ENCODE data around the gene IMPA2. TPM values are rescaled to one million over a fixed set of nuclear protein-coding genes. Genes with fewer than 3 reads are reported as not detected.
A peak's percentile ranks its signal among the peaks of the same experiment; 100 is the strongest.

IMPA2 gene
- total and polyA plus RNA-seq, 2 of the 13 experiments (the other 11 are each of a cell fraction or from before 2014, with no cell fraction given) = 37.8 to 71.8 TPM

DNA sequence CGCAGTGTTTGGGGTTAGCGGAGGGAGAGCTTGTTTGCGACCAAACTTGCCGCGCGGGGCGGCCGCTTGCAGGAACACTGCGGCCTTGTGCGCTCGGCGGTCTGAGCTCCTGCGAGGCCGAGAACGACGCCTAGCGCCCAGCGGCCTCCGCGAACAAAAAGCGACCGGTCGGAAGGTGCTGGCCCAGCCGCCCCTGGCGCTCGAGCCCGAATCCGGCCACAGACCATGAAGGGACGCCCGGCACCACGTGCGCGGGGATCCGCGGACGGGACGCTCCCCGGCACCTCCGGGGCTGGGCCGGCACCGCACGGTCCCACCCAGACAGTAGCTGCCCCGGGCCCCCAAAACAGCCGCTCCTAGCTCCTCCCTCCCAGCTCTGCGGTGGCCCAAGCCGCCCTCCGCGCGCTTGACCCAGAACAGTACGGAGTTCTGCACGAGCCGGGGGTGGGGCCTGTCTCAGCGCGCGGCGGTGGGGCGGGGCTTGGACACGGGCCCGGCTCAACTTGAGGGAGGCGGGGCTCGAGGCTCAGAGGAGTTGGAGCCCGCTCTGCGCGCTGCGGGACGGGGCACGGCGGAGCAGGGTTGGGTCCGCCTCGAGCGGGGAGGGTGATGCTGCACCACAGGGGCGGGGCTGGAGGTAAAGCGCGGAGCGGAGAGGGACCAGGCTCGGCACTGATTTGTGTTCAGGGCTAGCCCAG is 664 bp upstream of the IMPA2 start (continued):
- TF ChIP-seq, protein P1, sequence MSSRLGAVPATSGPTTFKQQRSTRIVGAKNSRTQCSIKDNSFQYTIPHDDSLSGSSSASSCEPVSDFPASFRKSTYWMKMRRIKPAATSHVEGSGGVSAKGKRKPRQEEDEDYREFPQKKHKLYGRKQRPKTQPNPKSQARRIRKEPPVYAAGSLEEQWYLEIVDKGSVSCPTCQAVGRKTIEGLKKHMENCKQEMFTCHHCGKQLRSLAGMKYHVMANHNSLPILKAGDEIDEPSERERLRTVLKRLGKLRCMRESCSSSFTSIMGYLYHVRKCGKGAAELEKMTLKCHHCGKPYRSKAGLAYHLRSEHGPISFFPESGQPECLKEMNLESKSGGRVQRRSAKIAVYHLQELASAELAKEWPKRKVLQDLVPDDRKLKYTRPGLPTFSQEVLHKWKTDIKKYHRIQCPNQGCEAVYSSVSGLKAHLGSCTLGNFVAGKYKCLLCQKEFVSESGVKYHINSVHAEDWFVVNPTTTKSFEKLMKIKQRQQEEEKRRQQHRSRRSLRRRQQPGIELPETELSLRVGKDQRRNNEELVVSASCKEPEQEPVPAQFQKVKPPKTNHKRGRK (CRISPR knock-in tag; IDR thresholded peaks at IDR 0.05) = no peak
- TF ChIP-seq RAD51 (IDR thresholded peaks at IDR 0.05; ENCODE audit: borderline replicate concordance) = no peak
- TF ChIP-seq MIXL1 (CRISPR knock-in tag; IDR thresholded peaks at IDR 0.05) = no peak
- TF ChIP-seq HMGA1 (CRISPR knock-in tag; conservative IDR thresholded peaks at IDR 0.05) = no peak
- TF ChIP-seq, protein P2, sequence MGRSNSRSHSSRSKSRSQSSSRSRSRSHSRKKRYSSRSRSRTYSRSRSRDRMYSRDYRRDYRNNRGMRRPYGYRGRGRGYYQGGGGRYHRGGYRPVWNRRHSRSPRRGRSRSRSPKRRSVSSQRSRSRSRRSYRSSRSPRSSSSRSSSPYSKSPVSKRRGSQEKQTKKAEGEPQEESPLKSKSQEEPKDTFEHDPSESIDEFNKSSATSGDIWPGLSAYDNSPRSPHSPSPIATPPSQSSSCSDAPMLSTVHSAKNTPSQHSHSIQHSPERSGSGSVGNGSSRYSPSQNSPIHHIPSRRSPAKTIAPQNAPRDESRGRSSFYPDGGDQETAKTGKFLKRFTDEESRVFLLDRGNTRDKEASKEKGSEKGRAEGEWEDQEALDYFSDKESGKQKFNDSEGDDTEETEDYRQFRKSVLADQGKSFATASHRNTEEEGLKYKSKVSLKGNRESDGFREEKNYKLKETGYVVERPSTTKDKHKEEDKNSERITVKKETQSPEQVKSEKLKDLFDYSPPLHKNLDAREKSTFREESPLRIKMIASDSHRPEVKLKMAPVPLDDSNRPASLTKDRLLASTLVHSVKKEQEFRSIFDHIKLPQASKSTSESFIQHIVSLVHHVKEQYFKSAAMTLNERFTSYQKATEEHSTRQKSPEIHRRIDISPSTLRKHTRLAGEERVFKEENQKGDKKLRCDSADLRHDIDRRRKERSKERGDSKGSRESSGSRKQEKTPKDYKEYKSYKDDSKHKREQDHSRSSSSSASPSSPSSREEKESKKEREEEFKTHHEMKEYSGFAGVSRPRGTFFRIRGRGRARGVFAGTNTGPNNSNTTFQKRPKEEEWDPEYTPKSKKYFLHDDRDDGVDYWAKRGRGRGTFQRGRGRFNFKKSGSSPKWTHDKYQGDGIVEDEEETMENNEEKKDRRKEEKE (IDR thresholded peaks at IDR 0.05) = no peak
- TF ChIP-seq NFE2 (CRISPR knock-in tag; IDR thresholded peaks at IDR 0.05) = no peak
- TF ChIP-seq, protein P3, sequence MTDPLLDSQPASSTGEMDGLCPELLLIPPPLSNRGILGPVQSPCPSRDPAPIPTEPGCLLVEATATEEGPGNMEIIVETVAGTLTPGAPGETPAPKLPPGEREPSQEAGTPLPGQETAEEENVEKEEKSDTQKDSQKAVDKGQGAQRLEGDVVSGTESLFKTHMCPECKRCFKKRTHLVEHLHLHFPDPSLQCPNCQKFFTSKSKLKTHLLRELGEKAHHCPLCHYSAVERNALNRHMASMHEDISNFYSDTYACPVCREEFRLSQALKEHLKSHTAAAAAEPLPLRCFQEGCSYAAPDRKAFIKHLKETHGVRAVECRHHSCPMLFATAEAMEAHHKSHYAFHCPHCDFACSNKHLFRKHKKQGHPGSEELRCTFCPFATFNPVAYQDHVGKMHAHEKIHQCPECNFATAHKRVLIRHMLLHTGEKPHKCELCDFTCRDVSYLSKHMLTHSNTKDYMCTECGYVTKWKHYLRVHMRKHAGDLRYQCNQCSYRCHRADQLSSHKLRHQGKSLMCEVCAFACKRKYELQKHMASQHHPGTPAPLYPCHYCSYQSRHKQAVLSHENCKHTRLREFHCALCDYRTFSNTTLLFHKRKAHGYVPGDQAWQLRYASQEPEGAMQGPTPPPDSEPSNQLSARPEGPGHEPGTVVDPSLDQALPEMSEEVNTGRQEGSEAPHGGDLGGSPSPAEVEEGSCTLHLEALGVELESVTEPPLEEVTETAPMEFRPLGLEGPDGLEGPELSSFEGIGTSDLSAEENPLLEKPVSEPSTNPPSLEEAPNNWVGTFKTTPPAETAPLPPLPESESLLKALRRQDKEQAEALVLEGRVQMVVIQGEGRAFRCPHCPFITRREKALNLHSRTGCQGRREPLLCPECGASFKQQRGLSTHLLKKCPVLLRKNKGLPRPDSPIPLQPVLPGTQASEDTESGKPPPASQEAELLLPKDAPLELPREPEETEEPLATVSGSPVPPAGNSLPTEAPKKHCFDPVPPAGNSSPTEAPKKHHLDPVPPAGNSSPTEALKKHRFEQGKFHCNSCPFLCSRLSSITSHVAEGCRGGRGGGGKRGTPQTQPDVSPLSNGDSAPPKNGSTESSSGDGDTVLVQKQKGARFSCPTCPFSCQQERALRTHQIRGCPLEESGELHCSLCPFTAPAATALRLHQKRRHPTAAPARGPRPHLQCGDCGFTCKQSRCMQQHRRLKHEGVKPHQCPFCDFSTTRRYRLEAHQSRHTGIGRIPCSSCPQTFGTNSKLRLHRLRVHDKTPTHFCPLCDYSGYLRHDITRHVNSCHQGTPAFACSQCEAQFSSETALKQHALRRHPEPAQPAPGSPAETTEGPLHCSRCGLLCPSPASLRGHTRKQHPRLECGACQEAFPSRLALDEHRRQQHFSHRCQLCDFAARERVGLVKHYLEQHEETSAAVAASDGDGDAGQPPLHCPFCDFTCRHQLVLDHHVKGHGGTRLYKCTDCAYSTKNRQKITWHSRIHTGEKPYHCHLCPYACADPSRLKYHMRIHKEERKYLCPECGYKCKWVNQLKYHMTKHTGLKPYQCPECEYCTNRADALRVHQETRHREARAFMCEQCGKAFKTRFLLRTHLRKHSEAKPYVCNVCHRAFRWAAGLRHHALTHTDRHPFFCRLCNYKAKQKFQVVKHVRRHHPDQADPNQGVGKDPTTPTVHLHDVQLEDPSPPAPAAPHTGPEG (CRISPR knock-in tag; IDR thresholded peaks at IDR 0.05) = peak; percentile 85
- TF ChIP-seq ZNF781 (CRISPR knock-in tag; IDR thresholded peaks at IDR 0.05; ENCODE audit: borderline replicate concordance, not compliant biosample characterization) = peak; percentile 36
- TF ChIP-seq NR1H2 (CRISPR knock-in tag; IDR thresholded peaks at IDR 0.05; ENCODE audit: borderline replicate concordance, low read depth) = no peak
- 0 out of 2 replicates have a peak, but pooled peaks have one; percentile 22 for TF ChIP-seq MED13 (CRISPR knock-in tag; IDR thresholded peaks at IDR 0.05)
- 0 out of 2 replicates have a peak, but pooled peaks have one; percentile 73 for TF ChIP-seq ZNF605 (CRISPR knock-in tag; IDR thresholded peaks at IDR 0.05)
- TF ChIP-seq ZNF891 (CRISPR knock-in tag; IDR thresholded peaks at IDR 0.05) = peak; percentile 88
- TF ChIP-seq RELA (CRISPR knock-in tag; IDR thresholded peaks at IDR 0.05) = peak; percentile 35; the same call in 1 of the 2 replicates

All from HepG2 (cell line).